Measurements from ENCODE around the gene ATP2B3. TPM values are rescaled to one million over a fixed set of nuclear protein-coding genes. Genes with fewer than 3 reads are reported as not detected.

The ATP2B3 gene
- total RNA-seq, 1 donor from 2014 or later: 0.37 TPM

DNA sequence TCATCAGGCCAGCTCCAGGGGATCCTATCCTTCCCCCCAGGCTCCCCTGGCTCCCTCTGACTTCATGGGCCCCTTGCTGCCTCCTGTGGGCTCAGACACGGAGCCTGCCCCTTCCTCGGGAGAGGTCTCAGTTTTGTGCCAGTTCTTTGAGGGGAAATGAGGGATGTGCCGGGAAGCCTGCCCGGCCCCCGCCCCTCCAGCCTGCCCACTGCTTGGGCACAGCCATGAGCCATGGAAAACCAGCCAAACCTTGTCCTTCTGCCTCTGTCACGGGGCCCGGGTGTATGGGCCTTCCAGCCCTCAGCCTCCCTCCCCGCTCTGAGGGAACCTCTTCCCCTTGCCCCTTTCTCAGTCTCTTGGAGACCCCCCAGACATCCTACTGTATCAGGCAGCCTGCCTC, 15.9 kb upstream of the ATP2B3 start:
- TF ChIP-seq, protein P1, sequence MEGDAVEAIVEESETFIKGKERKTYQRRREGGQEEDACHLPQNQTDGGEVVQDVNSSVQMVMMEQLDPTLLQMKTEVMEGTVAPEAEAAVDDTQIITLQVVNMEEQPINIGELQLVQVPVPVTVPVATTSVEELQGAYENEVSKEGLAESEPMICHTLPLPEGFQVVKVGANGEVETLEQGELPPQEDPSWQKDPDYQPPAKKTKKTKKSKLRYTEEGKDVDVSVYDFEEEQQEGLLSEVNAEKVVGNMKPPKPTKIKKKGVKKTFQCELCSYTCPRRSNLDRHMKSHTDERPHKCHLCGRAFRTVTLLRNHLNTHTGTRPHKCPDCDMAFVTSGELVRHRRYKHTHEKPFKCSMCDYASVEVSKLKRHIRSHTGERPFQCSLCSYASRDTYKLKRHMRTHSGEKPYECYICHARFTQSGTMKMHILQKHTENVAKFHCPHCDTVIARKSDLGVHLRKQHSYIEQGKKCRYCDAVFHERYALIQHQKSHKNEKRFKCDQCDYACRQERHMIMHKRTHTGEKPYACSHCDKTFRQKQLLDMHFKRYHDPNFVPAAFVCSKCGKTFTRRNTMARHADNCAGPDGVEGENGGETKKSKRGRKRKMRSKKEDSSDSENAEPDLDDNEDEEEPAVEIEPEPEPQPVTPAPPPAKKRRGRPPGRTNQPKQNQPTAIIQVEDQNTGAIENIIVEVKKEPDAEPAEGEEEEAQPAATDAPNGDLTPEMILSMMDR (IDR thresholded peaks at IDR 0.05): no peak
- peaks cover 36% of the 10 kb centered on the region for H3K4me1 Mint-ChIP-seq (ENCODE audit: low read depth)
- peak overlapping the region; percentile 27 for H3K27ac Mint-ChIP-seq (ENCODE audit: unreplicated experiment)
- no peak for DNase-seq (ENCODE audit: low spot score)
- peaks cover 8% of the 10 kb centered on the region for H3K36me3 Mint-ChIP-seq (ENCODE audit: low read depth)
- H3K9me3 Mint-ChIP-seq (ENCODE audit: low read depth): peaks cover 2% of the 10 kb centered on the region
- H3K27me3 Mint-ChIP-seq (ENCODE audit: low read depth): no peaks in the 10 kb centered on the region
- H3K4me3 Mint-ChIP-seq (ENCODE audit: unreplicated experiment): peak overlapping the region; percentile 72

DNA sequence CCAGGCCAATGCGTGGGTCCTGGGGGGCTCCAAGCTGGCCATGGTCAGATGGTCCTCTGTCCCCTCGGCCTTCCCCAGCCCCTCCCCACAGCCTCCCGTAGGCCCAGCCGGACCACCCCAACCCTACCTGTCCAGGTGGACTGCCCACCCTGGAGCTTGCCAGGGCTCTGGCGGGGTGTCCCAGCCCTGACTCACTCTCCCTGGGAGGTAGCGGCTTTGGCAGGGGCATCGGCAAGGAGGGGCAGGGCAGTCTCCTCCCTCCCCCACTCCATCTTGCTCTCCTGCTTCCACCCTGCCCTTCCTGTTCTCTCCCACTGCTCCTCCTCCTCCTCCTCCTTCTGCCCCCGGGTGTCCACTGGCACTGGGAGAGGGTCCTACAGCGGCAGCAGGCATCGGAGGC, 15.3 kb upstream of the ATP2B3 start:
- Mint-ChIP-seq H3K9me3 (ENCODE audit: low read depth) (peaks cover 2% of the 10 kb centered on the region), H3K4me3 (ENCODE audit: unreplicated experiment) (no peak overlapping the region), H3K4me1 (ENCODE audit: low read depth) (peaks cover 40% of the 10 kb centered on the region), H3K27me3 (ENCODE audit: low read depth) (no peaks in the 10 kb centered on the region), H3K36me3 (ENCODE audit: low read depth) (peaks cover 12% of the 10 kb centered on the region), H3K27ac (ENCODE audit: unreplicated experiment) (peak overlapping the region; percentile 51)
- DNase-seq (ENCODE audit: low spot score): no peak
- TF ChIP-seq, protein P1 (IDR thresholded peaks at IDR 0.05): no peak

- no peak for DNase-seq (ENCODE audit: low spot score)
- Mint-ChIP-seq H3K27me3 (ENCODE audit: low read depth) (no peaks in the 10 kb centered on the region), H3K4me3 (ENCODE audit: unreplicated experiment) (no peak overlapping the region), H3K9me3 (ENCODE audit: low read depth) (peaks cover 2% of the 10 kb centered on the region), H3K4me1 (ENCODE audit: low read depth) (peaks cover 43% of the 10 kb centered on the region), H3K36me3 (ENCODE audit: low read depth) (peaks cover 18% of the 10 kb centered on the region), H3K27ac (ENCODE audit: unreplicated experiment) (no peak overlapping the region)
- TF ChIP-seq, protein P1 (IDR thresholded peaks at IDR 0.05): no peak
These were observed 14.6 kb upstream of the ATP2B3 start for GRCh38 chrX:153502796-153503195.

- Mint-ChIP-seq H3K9me3 (ENCODE audit: low read depth) (peaks cover 2% of the 10 kb centered on the region), H3K36me3 (ENCODE audit: low read depth) (peaks cover 22% of the 10 kb centered on the region), H3K27me3 (ENCODE audit: low read depth) (no peaks in the 10 kb centered on the region), H3K4me3 (ENCODE audit: unreplicated experiment) (no peak overlapping the region), H3K4me1 (ENCODE audit: low read depth) (peaks cover 38% of the 10 kb centered on the region), H3K27ac (ENCODE audit: unreplicated experiment) (no peak overlapping the region)
- DNase-seq (ENCODE audit: low spot score): no peak
- TF ChIP-seq, protein P1 (IDR thresholded peaks at IDR 0.05): no peak
These were observed 12.9 kb upstream of the ATP2B3 start for GRCh38 chrX:153504445-153505016.

DNA sequence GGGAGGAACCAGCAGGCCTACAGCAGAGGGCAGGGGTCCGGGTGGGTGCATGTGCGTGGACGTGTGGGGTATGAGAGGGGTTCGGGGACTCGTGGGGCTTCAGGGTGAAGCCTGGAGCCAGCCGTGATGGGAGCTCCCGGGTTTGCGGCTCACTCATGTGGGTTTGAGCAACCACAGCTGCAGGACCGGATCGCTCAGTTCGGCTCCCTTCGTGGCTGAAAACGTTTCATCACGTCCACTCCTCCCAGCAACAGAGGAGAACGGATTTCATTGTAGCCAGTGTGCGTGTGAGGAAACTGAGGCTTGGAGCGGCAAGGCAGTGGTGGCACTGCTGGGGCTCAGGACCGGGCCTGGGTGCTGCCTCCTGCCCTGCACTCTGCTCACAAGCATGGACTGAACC, 12.1 kb upstream of the ATP2B3 start:
- DNase-seq (ENCODE audit: low spot score): no peak
- peaks cover 2% of the 10 kb centered on the region for H3K9me3 Mint-ChIP-seq (ENCODE audit: low read depth)
- H3K4me3 Mint-ChIP-seq (ENCODE audit: unreplicated experiment): no peak overlapping the region
- H3K4me1 Mint-ChIP-seq (ENCODE audit: low read depth): peaks cover 33% of the 10 kb centered on the region
- H3K27ac Mint-ChIP-seq (ENCODE audit: unreplicated experiment): peak overlapping the region; percentile 27
- peaks cover 22% of the 10 kb centered on the region for H3K36me3 Mint-ChIP-seq (ENCODE audit: low read depth)
- no peaks in the 10 kb centered on the region for H3K27me3 Mint-ChIP-seq (ENCODE audit: low read depth)
- TF ChIP-seq, protein P1 (IDR thresholded peaks at IDR 0.05): no peak
